Gastroesophageal sphincter (tissue), 3 donors: ENCODE measurements around the gene KLK14.

ENCODE experiments used
- POLR2A ChIP-seq, 2 donors: fragments of 450-650 bp; IDR thresholded peaks; one replicate each; pipeline ENCODE4 v1.6.1; 2017; ENCODE audit warnings: antibody characterized with exemption in 2 of 2, mild to moderate bottlenecking in 2 of 2, moderate library complexity in 1 of 2
- POLR2AphosphoS5 ChIP-seq: sonication (generic); formaldehyde crosslinking; IDR thresholded peaks from one replicate; pipeline ENCODE4 v1.6.1; 2017; ENCODE audit warnings: antibody characterized with exemption
- TF ChIP-seq, protein P1 (sequence below), 4 experiments: fragments of 200-600 bp in 2 of 4; fragments of 450-650 bp in 2 of 4; sonication (generic) in 1 of 4; IDR thresholded peaks; one replicate each; pipeline ENCODE4 v1.5.1; 2017 to 2019; ENCODE audit warnings: antibody characterized with exemption in 4 of 4, mild to moderate bottlenecking in 2 of 4, moderate library complexity in 2 of 4

DNA sequence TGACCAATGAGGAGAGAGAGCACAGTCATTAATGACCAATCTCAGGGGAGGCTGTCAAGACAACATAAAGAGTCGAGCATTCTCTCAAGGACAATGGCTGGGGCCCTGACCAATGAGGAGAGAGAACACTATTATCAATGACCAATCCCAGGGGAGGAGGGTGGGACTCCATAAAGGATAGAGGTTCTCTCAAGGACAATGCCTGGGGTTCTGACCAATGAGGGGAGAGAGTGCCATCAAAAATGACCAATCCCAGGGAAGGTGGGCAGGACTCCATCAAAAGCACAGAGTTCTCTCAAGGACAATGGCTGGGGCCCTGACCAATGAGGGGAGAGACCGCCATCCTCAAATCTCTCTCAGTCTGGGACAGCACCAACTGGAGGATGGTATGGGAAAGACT is 53.0 kb downstream of the KLK14 start:
- TF ChIP-seq POLR2A (IDR thresholded peaks at IDR 0.05) (no peak), POLR2AphosphoS5 (no peak)
- TF ChIP-seq, protein P1, sequence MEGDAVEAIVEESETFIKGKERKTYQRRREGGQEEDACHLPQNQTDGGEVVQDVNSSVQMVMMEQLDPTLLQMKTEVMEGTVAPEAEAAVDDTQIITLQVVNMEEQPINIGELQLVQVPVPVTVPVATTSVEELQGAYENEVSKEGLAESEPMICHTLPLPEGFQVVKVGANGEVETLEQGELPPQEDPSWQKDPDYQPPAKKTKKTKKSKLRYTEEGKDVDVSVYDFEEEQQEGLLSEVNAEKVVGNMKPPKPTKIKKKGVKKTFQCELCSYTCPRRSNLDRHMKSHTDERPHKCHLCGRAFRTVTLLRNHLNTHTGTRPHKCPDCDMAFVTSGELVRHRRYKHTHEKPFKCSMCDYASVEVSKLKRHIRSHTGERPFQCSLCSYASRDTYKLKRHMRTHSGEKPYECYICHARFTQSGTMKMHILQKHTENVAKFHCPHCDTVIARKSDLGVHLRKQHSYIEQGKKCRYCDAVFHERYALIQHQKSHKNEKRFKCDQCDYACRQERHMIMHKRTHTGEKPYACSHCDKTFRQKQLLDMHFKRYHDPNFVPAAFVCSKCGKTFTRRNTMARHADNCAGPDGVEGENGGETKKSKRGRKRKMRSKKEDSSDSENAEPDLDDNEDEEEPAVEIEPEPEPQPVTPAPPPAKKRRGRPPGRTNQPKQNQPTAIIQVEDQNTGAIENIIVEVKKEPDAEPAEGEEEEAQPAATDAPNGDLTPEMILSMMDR (IDR thresholded peaks at IDR 0.05): no peak
